GM21423 (cell line): Measurements from ENCODE around the gene MMP20.

ENCODE experiments used
- ATAC-seq: cut with Tn5 transposase; IDR thresholded peaks from one replicate; pipeline ENCODE4 v1.9.1; 2021; ENCODE audit warnings: mild to moderate bottlenecking, moderate library complexity; ENCODE audit not compliant: unreplicated experiment

MMP20 gene

GRCh38 chr11:102623128-102623527 lies 2.0 kb downstream of the MMP20 start:
- no peak for ATAC-seq

GRCh38 chr11:102622258-102622657 lies 2.9 kb downstream of the MMP20 start:
- ATAC-seq = no peak

GRCh38 chr11:102620818-102621561 lies 4.1 kb downstream of the MMP20 start:
- ATAC-seq = peak; percentile 69

GRCh38 chr11:102620179-102620578 lies 5.0 kb downstream of the MMP20 start:
- ATAC-seq = no peak

GRCh38 chr11:102617466-102618008 lies 7.6 kb downstream of the MMP20 start:
- no peak for ATAC-seq

- no peak for ATAC-seq
These were observed 9.2 kb downstream of the MMP20 start for GRCh38 chr11:102615894-102616432.

GRCh38 chr11:102615077-102615893 lies 9.8 kb downstream of the MMP20 start:
- no peak for ATAC-seq

GRCh38 chr11:102614485-102614884 lies 10.6 kb downstream of the MMP20 start:
- ATAC-seq = no peak

- ATAC-seq = no peak
These were observed 11.1 kb downstream of the MMP20 start for GRCh38 chr11:102614031-102614430.

- ATAC-seq = no peak
These were observed 11.7 kb downstream of the MMP20 start for GRCh38 chr11:102613450-102613849.

- ATAC-seq = no peak
These were observed 13.8 kb downstream of the MMP20 start for GRCh38 chr11:102611291-102611690.

GRCh38 chr11:102610200-102610599 lies 14.9 kb downstream of the MMP20 start:
- ATAC-seq = no peak

- ATAC-seq = no peak
These were observed 16.4 kb downstream of the MMP20 start for GRCh38 chr11:102608699-102609098.

GRCh38 chr11:102604875-102605274 lies 20.3 kb downstream of the MMP20 start:
- ATAC-seq = no peak

- ATAC-seq = no peak
These were observed 21.1 kb downstream of the MMP20 start for GRCh38 chr11:102604011-102604410.

- ATAC-seq = no peak
These were observed 21.6 kb downstream of the MMP20 start for GRCh38 chr11:102603576-102603975.

GRCh38 chr11:102603091-102603490 lies 22.0 kb downstream of the MMP20 start:
- ATAC-seq = no peak

GRCh38 chr11:102600666-102601065 lies 24.5 kb downstream of the MMP20 start:
- ATAC-seq = no peak

GRCh38 chr11:102599642-102600261 lies 25.4 kb downstream of the MMP20 start:
- ATAC-seq = peak; percentile 95

- no peak for ATAC-seq
These were observed 26.9 kb downstream of the MMP20 start for GRCh38 chr11:102598272-102598671.

- ATAC-seq = no peak
These were observed 28.6 kb downstream of the MMP20 start for GRCh38 chr11:102596578-102596977.
